Activated T-cell treated with anti-CD3 and anti-CD28 coated beads, Interleukin-2, amount 50 U/mL, for 72 hours (primary cell): Measurements from ENCODE around the gene DCLK1. TPM values are rescaled to one million over a fixed set of nuclear protein-coding genes. Genes with fewer than 3 reads are reported as not detected.

Experiments used
- ATAC-seq, 2 donors: fragments of 150-1000 bp; cut with Tn5 transposase; replicated peaks in 1 of 2; 2 replicates each; pipeline ENCODE4 v1.10.0; 2021; ENCODE audit warnings: moderate library complexity in 2 of 2, mild to moderate bottlenecking in 1 of 2
- DNase-seq, 2 donors: peaks; one replicate each; pipeline ENCODE4 v3.0.0; 2021 to 2022; ENCODE audit warnings: mixed read lengths in 1 of 2
- H3K27ac Mint-ChIP-seq: one replicate; pipeline ENCODE4 v1.8.0; 2022; ENCODE audit warnings: mild to moderate bottlenecking, moderate library complexity, mixed read lengths
- H3K27me3 Mint-ChIP-seq: one replicate; pipeline ENCODE4 v1.8.0; 2022; ENCODE audit warnings: low read depth, mixed read lengths
- H3K36me3 Mint-ChIP-seq, 2 donors: one replicate each; pipeline ENCODE4 v1.8.0; 2022; ENCODE audit warnings: mixed read lengths in 2 of 2, mild to moderate bottlenecking in 1 of 2; ENCODE audit not compliant: insufficient read depth in 2 of 2
- H3K4me1 Mint-ChIP-seq: one replicate; pipeline ENCODE4 v1.8.0; 2022; ENCODE audit warnings: low read depth, mixed read lengths
- H3K4me3 Mint-ChIP-seq, 2 donors: one replicate each; pipeline ENCODE4 v1.8.0; 2022; ENCODE audit warnings: mild to moderate bottlenecking in 2 of 2, mixed read lengths in 2 of 2, moderate library complexity in 2 of 2
- H3K9me3 Mint-ChIP-seq, 2 donors: one replicate each; pipeline ENCODE4 v1.8.0; 2022; ENCODE audit warnings: mixed read lengths in 2 of 2
- total RNA-seq, 2 donors: library from RNA; stranded (reverse); gene quantifications; one replicate each; pipeline ENCODE4 v1.2.3, GENCODE V29; 2022

DCLK1 gene
- total RNA-seq, 2 donors from 2014 or later, result not detected

GRCh38 chr13:35765941-35766340 lies 365.2 kb downstream of the DCLK1 start:
- no peaks in the 10 kb centered on the region for H3K27me3 Mint-ChIP-seq

GRCh38 chr13:35765366-35765765 lies 365.8 kb downstream of the DCLK1 start:
- Mint-ChIP-seq H3K4me1 (no peaks in the 10 kb centered on the region), H3K27me3 (no peaks in the 10 kb centered on the region), H3K9me3 (peaks cover 0 to 1% of the 10 kb centered on the region in 2 donors), H3K4me3 (no peak overlapping the region), H3K36me3 (no peaks in the 10 kb centered on the region), H3K27ac (no peak overlapping the region)
- DNase-seq, result no peak
- no peak for ATAC-seq

More at GRCh38 chr13:35765941-35766340, 365.2 kb downstream of the DCLK1 start:
- H3K9me3 Mint-ChIP-seq, result no peaks in the 10 kb centered on the region
- no peak for ATAC-seq
- H3K36me3 Mint-ChIP-seq, result no peaks in the 10 kb centered on the region
- H3K4me1 Mint-ChIP-seq, result no peaks in the 10 kb centered on the region
- no peak for DNase-seq
- no peak overlapping the region for H3K4me3 Mint-ChIP-seq
- no peak overlapping the region for H3K27ac Mint-ChIP-seq

GRCh38 chr13:35764326-35765015 lies 366.7 kb downstream of the DCLK1 start:
- no peaks in the 10 kb centered on the region for H3K27me3 Mint-ChIP-seq
- H3K4me3 Mint-ChIP-seq, result no peak overlapping the region
- H3K9me3 Mint-ChIP-seq, result peaks cover 3 to 5% of the 10 kb centered on the region in 2 donors
- ATAC-seq, result no peak
- no peaks in the 10 kb centered on the region for H3K4me1 Mint-ChIP-seq
- DNase-seq, result no peak
- H3K36me3 Mint-ChIP-seq, result peaks cover 1% of the 10 kb centered on the region in 2 donors
- no peak overlapping the region for H3K27ac Mint-ChIP-seq

GRCh38 chr13:35763782-35764123 lies 367.4 kb downstream of the DCLK1 start:
- no peak overlapping the region for H3K27ac Mint-ChIP-seq
- no peak overlapping the region for H3K4me3 Mint-ChIP-seq
- H3K27me3 Mint-ChIP-seq, result no peaks in the 10 kb centered on the region
- no peak for DNase-seq
- H3K36me3 Mint-ChIP-seq, result peaks cover 1% of the 10 kb centered on the region in 2 donors
- H3K9me3 Mint-ChIP-seq, result peaks cover 6 to 7% of the 10 kb centered on the region in 2 donors
- ATAC-seq, result no peak
- no peaks in the 10 kb centered on the region for H3K4me1 Mint-ChIP-seq

- Mint-ChIP-seq H3K36me3 (peaks cover 1% of the 10 kb centered on the region in 2 donors), H3K4me1 (no peaks in the 10 kb centered on the region), H3K27ac (no peak overlapping the region), H3K4me3 (no peak overlapping the region), H3K27me3 (no peaks in the 10 kb centered on the region), H3K9me3 (peaks cover 6 to 7% of the 10 kb centered on the region in 2 donors)
- ATAC-seq (no peak), DNase-seq (no peak)
Measured at GRCh38 chr13:35763060-35763781, 368.0 kb downstream of the DCLK1 start.

- H3K4me3 Mint-ChIP-seq, result no peak overlapping the region
- peaks cover 1% of the 10 kb centered on the region in 2 donors for H3K36me3 Mint-ChIP-seq
- DNase-seq, result no peak
- no peak overlapping the region for H3K27ac Mint-ChIP-seq
- H3K9me3 Mint-ChIP-seq, result peaks cover 6 to 7% of the 10 kb centered on the region in 2 donors
- no peaks in the 10 kb centered on the region for H3K4me1 Mint-ChIP-seq
- no peak for ATAC-seq
- H3K27me3 Mint-ChIP-seq, result no peaks in the 10 kb centered on the region
Measured at GRCh38 chr13:35761440-35762252, 369.5 kb downstream of the DCLK1 start.

- ATAC-seq (no peak), DNase-seq (no peak)
- no peaks in the 10 kb centered on the region for H3K27me3 Mint-ChIP-seq
- H3K4me3 Mint-ChIP-seq, result no peak overlapping the region
- no peak overlapping the region for H3K27ac Mint-ChIP-seq
- H3K9me3 Mint-ChIP-seq, result peaks cover 6 to 7% of the 10 kb centered on the region in 2 donors
- peaks cover 1% of the 10 kb centered on the region in 2 donors for H3K36me3 Mint-ChIP-seq
- H3K4me1 Mint-ChIP-seq, result no peaks in the 10 kb centered on the region
Measured at GRCh38 chr13:35760735-35761281, 370.4 kb downstream of the DCLK1 start.

GRCh38 chr13:35747594-35747993 lies 383.6 kb downstream of the DCLK1 start:
- H3K9me3 Mint-ChIP-seq, result peaks cover 7 to 10% of the 10 kb centered on the region in 2 donors
- H3K27me3 Mint-ChIP-seq, result no peaks in the 10 kb centered on the region
- no peaks in the 10 kb centered on the region for H3K4me1 Mint-ChIP-seq
- ATAC-seq, result no peak
- no peak for DNase-seq
- H3K36me3 Mint-ChIP-seq, result peaks cover 3 to 4% of the 10 kb centered on the region in 2 donors
- no peak overlapping the region for H3K4me3 Mint-ChIP-seq
- no peak overlapping the region for H3K27ac Mint-ChIP-seq

GRCh38 chr13:35744566-35745178 lies 386.5 kb downstream of the DCLK1 start:
- Mint-ChIP-seq H3K4me3 (no peak overlapping the region), H3K4me1 (no peaks in the 10 kb centered on the region), H3K27me3 (no peaks in the 10 kb centered on the region), H3K36me3 (no peaks in the 10 kb centered on the region), H3K9me3 (peaks cover 9 to 14% of the 10 kb centered on the region in 2 donors), H3K27ac (no peak overlapping the region)
- no peak for DNase-seq
- no peak for ATAC-seq

GRCh38 chr13:35744144-35744543 lies 387.0 kb downstream of the DCLK1 start:
- H3K4me3 Mint-ChIP-seq, result no peak overlapping the region
- ATAC-seq (no peak), DNase-seq (no peak)

GRCh38 chr13:35743165-35743564 lies 388.0 kb downstream of the DCLK1 start:
- H3K4me3 Mint-ChIP-seq, result no peak overlapping the region
- no peaks in the 10 kb centered on the region for H3K4me1 Mint-ChIP-seq
- no peak for ATAC-seq
- no peak for DNase-seq
- peaks cover 5 to 13% of the 10 kb centered on the region in 2 donors for H3K9me3 Mint-ChIP-seq
- no peaks in the 10 kb centered on the region for H3K36me3 Mint-ChIP-seq
- no peak overlapping the region for H3K27ac Mint-ChIP-seq
- H3K27me3 Mint-ChIP-seq, result no peaks in the 10 kb centered on the region

More at GRCh38 chr13:35744144-35744543, 387.0 kb downstream of the DCLK1 start:
- Mint-ChIP-seq H3K36me3 (no peaks in the 10 kb centered on the region), H3K27ac (no peak overlapping the region), H3K27me3 (no peaks in the 10 kb centered on the region), H3K9me3 (peaks cover 9 to 15% of the 10 kb centered on the region in 2 donors), H3K4me1 (no peaks in the 10 kb centered on the region)

- H3K9me3 Mint-ChIP-seq, result peaks cover 5 to 13% of the 10 kb centered on the region in 2 donors
- DNase-seq (no peak), ATAC-seq (no peak)
- no peaks in the 10 kb centered on the region for H3K27me3 Mint-ChIP-seq
- H3K4me3 Mint-ChIP-seq, result no peak overlapping the region
- no peaks in the 10 kb centered on the region for H3K36me3 Mint-ChIP-seq
- no peak overlapping the region for H3K27ac Mint-ChIP-seq
- H3K4me1 Mint-ChIP-seq, result no peaks in the 10 kb centered on the region
Measured at GRCh38 chr13:35741657-35742056, 389.5 kb downstream of the DCLK1 start.
